Activated naive CD4-positive, alpha-beta T cell treated with Interleukin-2 at 50 U/mL for 16 hours (primary cell): ENCODE measurements around the gene GALNT15.

Experiments
- DNase-seq: peaks from one replicate; pipeline ENCODE4 v3.0.0-alpha.2; 2020

Gene GALNT15

GRCh38 chr3:16255326-16255725 is 80.8 kb downstream of the GALNT15 start:
- DNase-seq, result no peak

DNA sequence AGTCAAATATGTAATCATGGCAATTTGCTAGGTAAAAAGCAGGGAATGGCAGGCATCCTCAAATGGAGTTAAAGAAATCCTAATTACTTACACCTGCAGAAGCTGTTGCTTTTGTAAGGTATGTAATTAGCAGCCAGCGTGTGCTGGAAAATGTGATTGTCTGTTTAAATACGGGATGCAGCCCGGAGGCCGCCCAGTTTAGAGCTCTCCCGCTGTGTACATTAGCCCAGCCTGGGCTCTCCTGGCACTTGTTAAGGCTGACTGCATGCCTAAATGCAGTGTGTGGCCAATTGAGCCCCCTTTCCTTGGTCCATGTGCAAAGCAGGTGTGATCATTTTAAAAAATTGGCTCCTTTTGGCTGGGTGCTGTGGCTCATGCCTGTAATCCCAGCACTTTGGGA is 81.2 kb downstream of the GALNT15 start:
- DNase-seq, result no peak

DNA sequence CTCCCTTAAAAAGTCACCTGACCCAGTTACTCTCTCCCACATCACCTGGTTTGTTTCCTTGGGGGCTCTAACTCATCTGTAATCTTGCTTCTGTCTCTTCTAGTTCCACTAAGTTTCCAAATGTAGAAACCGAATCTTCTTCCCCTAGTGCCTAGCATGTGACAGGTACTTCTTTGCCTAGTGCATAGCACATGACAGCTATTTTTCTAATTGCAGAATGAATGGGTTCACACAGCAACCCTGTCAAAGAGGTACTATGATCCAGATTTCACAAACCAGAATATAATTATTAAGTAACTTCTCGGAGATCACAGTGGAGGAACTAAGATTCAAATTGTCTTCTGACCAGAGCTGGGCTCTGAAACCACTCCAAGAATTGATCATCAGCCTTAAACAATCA is 82.8 kb downstream of the GALNT15 start:
- no peak for DNase-seq

- no peak for DNase-seq
These were observed 83.7 kb downstream of the GALNT15 start for GRCh38 chr3:16258177-16258576.

GRCh38 chr3:16258866-16259265 is 84.4 kb downstream of the GALNT15 start:
- no peak for DNase-seq

- DNase-seq, result no peak
These were observed 85.6 kb downstream of the GALNT15 start for GRCh38 chr3:16260046-16260445.

GRCh38 chr3:16262174-16262573 is 87.7 kb downstream of the GALNT15 start:
- no peak for DNase-seq

DNA sequence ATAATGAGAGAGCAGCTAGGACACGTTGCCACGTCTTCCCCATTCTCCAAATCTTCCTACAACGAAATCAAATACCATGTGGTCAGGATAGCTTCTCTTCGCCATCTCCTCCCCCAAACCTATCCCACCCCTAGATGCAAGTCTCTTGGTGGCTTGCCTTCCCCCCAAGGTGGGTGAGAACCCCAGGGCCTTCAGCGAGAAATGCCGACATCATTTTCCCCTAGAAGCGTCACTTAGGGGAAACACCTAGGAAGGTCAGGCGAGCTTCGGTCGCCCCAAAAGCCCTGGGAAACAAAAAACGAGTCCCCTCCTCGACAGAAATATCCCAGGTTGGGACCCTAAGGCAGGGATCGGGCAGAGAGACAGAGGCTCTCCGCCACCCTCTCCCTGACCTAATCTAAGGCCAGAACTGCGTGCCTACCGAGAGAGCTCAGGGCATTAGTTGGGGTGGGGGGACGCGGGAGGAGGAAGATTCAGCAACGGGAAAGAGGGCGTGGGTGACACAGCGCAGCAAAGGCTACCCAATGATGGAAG is 89.8 kb downstream of the GALNT15 start:
- no peak for DNase-seq

DNA sequence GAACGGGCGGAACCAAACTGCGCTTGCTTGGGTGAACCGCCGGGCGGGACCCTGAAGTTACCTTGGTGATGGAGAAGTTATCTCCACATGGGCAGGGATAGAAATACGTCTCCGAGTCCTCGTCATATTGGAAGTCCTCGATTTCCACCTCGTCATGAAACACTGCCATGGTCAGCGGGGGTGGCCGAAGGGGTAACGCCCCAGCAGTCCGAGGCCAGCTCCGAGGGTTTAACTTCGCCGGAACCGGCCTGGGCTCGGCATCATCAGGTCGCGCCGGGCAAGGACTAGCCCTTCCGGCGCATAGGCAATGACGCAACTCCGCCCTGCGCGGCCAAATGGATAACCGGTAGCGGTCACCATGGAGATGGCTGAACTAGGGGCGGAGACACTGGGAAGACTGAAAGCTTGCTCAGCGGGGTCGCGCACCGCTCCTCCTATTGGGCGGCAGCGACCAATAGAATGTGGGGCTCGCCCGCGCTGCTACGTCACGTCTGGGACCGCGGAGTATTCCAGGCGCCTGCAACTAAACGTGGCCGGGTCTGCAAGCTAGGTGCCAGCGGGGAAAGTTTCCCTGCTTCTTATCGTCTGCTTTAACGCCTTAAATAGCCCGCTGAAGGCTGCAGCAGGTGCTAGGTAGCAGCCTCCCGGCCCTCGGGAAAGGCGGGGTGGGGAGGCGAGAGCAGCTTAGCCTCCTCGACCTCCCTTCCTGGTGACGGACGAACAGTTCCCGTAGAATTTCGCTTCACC is 90.4 kb downstream of the GALNT15 start, which contains the start of the genes DPH3 and OXNAD1:
Gene DPH3 (minus strand): TSS at position 236 of the 747 bp plus-strand sequence. CDS start 67 bp downstream, at position 169.
Gene OXNAD1 (plus strand): TSS at position 505 of the 747 bp plus-strand sequence. CDS start 5,741 bp downstream, outside the sequence.
- DNase-seq, result peak; percentile 99

DNA sequence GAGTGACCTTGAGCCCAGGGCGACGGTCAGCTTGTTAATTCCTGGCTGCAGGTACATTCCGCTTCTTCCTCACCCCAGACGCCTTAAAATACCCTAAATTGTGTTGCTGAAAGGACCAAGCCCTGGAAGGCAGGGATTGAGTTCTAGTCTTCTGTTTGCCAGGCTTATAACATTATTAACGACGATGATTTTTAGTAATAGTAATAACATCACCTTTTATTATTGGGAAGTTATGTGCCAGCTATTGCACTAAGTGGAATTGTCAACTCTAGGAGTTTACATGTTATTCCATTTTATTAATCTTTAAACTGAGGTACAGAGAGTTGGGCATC is 90.9 kb downstream of the GALNT15 start:
- DNase-seq, result no peak

DNA sequence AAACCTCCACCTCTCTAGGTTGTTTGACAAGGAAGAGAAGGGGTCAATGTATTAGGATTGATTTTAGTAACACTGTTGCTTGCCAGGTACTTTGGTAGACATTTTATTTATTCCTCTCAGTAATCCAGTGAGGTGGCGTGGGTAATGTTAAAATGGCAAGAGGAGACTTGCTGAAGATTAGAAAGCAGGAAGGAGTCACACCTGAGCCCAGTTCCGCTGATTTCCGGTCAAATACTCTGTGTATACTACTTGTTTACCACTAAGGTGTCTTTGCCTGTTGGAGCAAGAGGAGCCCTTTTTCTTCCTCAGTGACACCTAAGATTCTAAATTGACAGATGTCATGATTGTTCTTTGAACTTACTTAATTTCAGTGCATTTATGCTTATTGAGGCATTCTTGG is 92.2 kb downstream of the GALNT15 start:
- DNase-seq, result no peak

GRCh38 chr3:16270855-16271254 is 96.4 kb downstream of the GALNT15 start:
- DNase-seq, result no peak

DNA sequence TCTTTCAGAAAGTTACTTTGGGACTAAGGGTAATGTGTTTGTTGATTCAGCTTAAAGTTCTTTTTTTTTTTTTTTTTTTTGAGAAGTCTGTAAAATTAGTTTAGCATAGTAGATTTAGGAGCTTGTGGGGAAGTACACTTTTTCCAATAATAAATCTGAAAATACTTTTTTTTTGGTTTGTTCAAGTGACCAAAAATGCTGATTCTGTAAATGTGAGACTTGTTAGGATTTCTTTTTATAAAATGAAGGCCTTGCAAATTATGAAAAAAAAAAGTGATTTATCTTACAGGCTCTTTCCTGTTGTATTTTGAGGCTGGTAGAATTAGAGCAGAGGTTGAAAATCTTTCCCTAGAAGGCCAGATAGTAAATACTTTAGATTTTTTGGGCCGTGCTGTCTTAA is 98.1 kb downstream of the GALNT15 start:
- DNase-seq, result no peak

DNA sequence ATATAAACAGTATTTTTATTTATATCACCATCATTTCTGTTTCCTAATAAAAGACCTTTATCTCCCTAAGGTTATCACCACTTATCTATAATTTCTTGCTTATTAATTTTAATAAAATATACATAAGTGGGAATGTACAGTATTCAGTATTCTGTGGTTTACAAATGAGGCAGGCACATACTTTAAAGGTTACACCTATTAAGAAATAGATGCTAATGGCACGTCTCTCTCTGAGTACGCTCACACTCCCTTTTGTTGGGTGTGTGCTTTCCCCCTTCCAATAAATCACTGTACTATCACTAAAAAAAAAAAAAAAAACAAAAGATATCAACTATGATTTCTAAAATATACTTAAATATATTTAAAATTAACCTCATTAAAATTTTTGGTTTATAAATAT is 99.4 kb downstream of the GALNT15 start:
- DNase-seq, result no peak

DNA sequence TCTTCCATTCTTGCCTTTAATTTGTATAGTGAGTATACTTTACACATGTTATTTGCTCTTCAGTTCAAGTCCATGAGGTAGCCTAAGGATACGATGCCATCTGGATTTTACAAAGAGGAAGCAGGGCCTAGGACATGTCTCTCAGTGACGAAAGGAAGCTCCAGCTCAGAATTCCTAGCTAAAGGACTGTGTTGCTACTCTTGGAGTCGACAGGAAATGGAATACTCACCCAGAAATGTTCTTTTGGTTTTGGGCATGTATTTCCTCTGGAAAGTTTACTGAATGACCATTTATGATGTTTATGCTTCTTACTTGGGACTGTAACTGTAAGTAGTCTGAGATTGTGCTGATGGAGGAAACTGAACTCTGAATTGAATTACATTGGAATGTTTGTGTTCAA is 103.0 kb downstream of the GALNT15 start:
- no peak for DNase-seq

GRCh38 chr3:16279010-16279801 is 104.7 kb downstream of the GALNT15 start:
- no peak for DNase-seq

DNA sequence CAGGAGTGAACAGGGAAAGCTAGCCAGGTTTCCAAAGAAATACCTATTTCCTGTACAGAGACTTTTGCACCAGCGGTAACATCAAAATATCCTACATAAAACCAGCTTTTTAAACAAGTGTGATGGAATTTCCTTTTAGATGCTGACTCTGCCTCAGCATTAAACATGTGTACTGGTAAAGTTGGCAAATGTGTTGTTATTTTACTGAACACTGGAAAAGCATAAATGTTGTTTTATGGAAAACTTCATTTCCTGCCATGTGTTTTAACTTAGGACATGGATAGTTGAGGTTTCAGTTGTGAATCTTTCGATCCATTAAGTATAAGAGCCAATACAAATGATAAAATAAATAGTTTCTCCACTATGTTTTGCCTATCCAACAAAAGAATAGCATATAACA is 106.2 kb downstream of the GALNT15 start:
- no peak for DNase-seq
